UCSD-AML1 (cell line): ENCODE measurements around the gene AEN.

ENCODE experiments used
- DNase-seq: peaks from one replicate; lab custom pipeline; 2025; ENCODE audit not compliant: unreplicated experiment; lab: John Stamatoyannopoulos, UW

The AEN gene

GRCh38 chr15:88663141-88663621 is 42.0 kb downstream of the AEN start:
- no peak for DNase-seq

- peak; percentile 28 for DNase-seq
These were observed 43.1 kb downstream of the AEN start for GRCh38 chr15:88664151-88664778.

GRCh38 chr15:88674661-88675060 is 53.5 kb downstream of the AEN start:
- DNase-seq: no peak

GRCh38 chr15:88678755-88679154 is 57.6 kb downstream of the AEN start:
- no peak for DNase-seq

GRCh38 chr15:88680241-88681001 is 59.3 kb downstream of the AEN start:
- no peak for DNase-seq

- DNase-seq: no peak
These were observed 60.6 kb downstream of the AEN start for GRCh38 chr15:88681610-88682221.
